Spleen (tissue), 11 donors: ENCODE measurements around the gene RNPEP. TPM values are rescaled to one million over a fixed set of nuclear protein-coding genes. Genes with fewer than 3 reads are reported as not detected.

ENCODE experiments used
- DNase-seq: peaks from one replicate; pipeline ENCODE4 v3.0.0-alpha.2; 2020
- H3K27ac ChIP-seq, 8 donors: fragments of 200-600 bp; sonication (generic) in 7 of 8; 1 replicate in 4 of 8; 2 replicates in 4 of 8; pipeline versions ENCODE4 v1.5.0 to v1.8.0; 2016 to 2021; ENCODE audit warnings: inconsistent platforms in 4 of 8, mild to moderate bottlenecking in 4 of 8, moderate library complexity in 1 of 8
- H3K27me3 ChIP-seq, 7 donors: fragments of 200-600 bp; sonication (generic) in 6 of 7; replicated peaks in 1 of 7; 1 replicate in 4 of 7; 2 replicates in 3 of 7; pipeline versions ENCODE4 v1.5.0 to v1.8.0; 2016 to 2021; ENCODE audit warnings: inconsistent platforms in 3 of 7, mild to moderate bottlenecking in 1 of 7
- H3K36me3 ChIP-seq, 6 donors: fragments of 200-600 bp; sonication (generic) in 5 of 6; 1 replicate in 4 of 6; 2 replicates in 2 of 6; pipeline versions ENCODE4 v1.5.0 to v1.8.0; 2016 to 2021; ENCODE audit warnings: inconsistent platforms in 2 of 6
- H3K4me1 ChIP-seq, 6 donors: fragments of 200-600 bp; sonication (generic) in 5 of 6; 1 replicate in 3 of 6; 2 replicates in 3 of 6; pipeline versions ENCODE4 v1.5.0 to v1.8.0; 2016 to 2021; ENCODE audit warnings: inconsistent platforms in 3 of 6
- H3K4me3 ChIP-seq, 8 donors: fragments of 200-600 bp; sonication (generic) in 7 of 8; 1 replicate in 4 of 8; 2 replicates in 4 of 8; pipeline versions ENCODE4 v1.5.0 to v1.8.0; 2016 to 2021; ENCODE audit warnings: inconsistent platforms in 4 of 8, mild to moderate bottlenecking in 4 of 8, moderate library complexity in 2 of 8
- H3K9me3 ChIP-seq, 8 donors: fragments of 200-600 bp; sonication (generic) in 7 of 8; 1 replicate in 4 of 8; 2 replicates in 4 of 8; pipeline versions ENCODE4 v1.5.0 to v1.8.0; 2016 to 2021; ENCODE audit warnings: inconsistent platforms in 4 of 8
- CTCF ChIP-seq, 11 experiments: fragments of 200-600 bp in 7 of 11; fragments of 450-650 bp in 4 of 11; sonication (generic) in 4 of 11; IDR thresholded peaks in 8 of 11; conservative IDR thresholded peaks in 3 of 11; 1 replicate in 7 of 11; 2 replicates in 4 of 11; pipeline versions ENCODE4 v1.4.0 to v1.8.0; 2016 to 2021; ENCODE audit warnings: antibody characterized with exemption in 11 of 11, inconsistent platforms in 4 of 11, mild to moderate bottlenecking in 1 of 11
- POLR2A ChIP-seq, 3 donors: fragments of 450-650 bp; IDR thresholded peaks; one replicate each; pipeline ENCODE4 v1.5.1; 2017; ENCODE audit warnings: antibody characterized with exemption in 3 of 3, mild to moderate bottlenecking in 1 of 3
- POLR2AphosphoS5 ChIP-seq, 3 donors: sonication (generic); formaldehyde crosslinking; IDR thresholded peaks; one replicate each; pipeline ENCODE4 v1.5.1; 2017; ENCODE audit warnings: antibody characterized with exemption in 3 of 3
- WGBS, 5 donors: extraction: QIAGEN DNeasy Blood & Tissue Kit in 3 of 5; methylation state at CpG; one replicate each; pipeline versions ENCODE4 v1.1.5 to v1.1.7; 2013 to 2018; 5-methylcytosine and 5-hydroxymethylcytosine counted together
- intact Hi-C: fragments of 100-400 bp; cut with DNase I; formaldehyde crosslinking; loops from one replicate; pipeline ENCODE4 v1.15.0; 2023; ENCODE audit warnings: low total_unique reads
- polyA plus RNA-seq, 3 donors: library from polyadenylated mRNA; stranded (reverse); fragments of 200-250 nt; gene quantifications; one replicate each; pipeline ENCODE4 v1.2.1, GENCODE V29; 2013
- total RNA-seq, 7 donors: library from RNA; depleted of rRNA in 3 of 7; stranded (reverse); fragments of >200 nt in 3 of 7; fragmentation: NEBNext Ultra II Directional in 4 of 7; extraction: Animal tissue kit (Norgen Biotek cat#: 25700) in 4 of 7; gene quantifications; one replicate each; pipeline versions ENCODE4 v1.1.0 to v1.2.1, GENCODE V29; 2016 to 2021
- donor health status: healthy with polysubstance abuse.
- donor health status: DM: no; HTN: no; CAD: no; lungs with moderate emphysema.
- donor health status: DM: no; HTN: no; CAD: no.
- donor health status: Bipolar disorder and iron deficiency.
- donor health status: healthy.
- donor health status: DM: no; HTN: no; CAD: no.
- donor health status: DM: yes; HTN: yes; CAD: no.

Gene RNPEP
- total and polyA plus RNA-seq, 10 donors, result 24.8 to 69.0 (median 57.3) TPM

GRCh38 chr1:202009326-202010179, 27.1 kb downstream of the RNPEP start:
- H3K27ac ChIP-seq, result no peak overlapping the region
- H3K4me1 ChIP-seq, result peaks cover 0 to 9% (median 0%) of the 10 kb centered on the region in 6 donors
- peak; percentile 67 for DNase-seq
- no peak overlapping the region for H3K4me3 ChIP-seq
- intact Hi-C loops, result loop anchor here (5.0 kb wide), 1 partner anchor 108 kb away; no protein-coding TSS in a partner anchor
- TF ChIP-seq CTCF (IDR thresholded peaks at IDR 0.05 in 8 of 11, conservative IDR thresholded peaks at IDR 0.05 in 3 of 11) (peak; percentile 44 to 89 (median 79)), POLR2A (IDR thresholded peaks at IDR 0.05) (no peak)
- peaks cover 1 to 54% (median 28%) of the 10 kb centered on the region in 6 donors for H3K36me3 ChIP-seq
- whole genome bisulfite sequencing, 5 donors, result 21 to 32% (median 32%) methylated on average over 9 to 11 of the region's 11 CpGs
- no peaks in the 10 kb centered on the region for H3K27me3 ChIP-seq
- no peaks in the 10 kb centered on the region for H3K9me3 ChIP-seq

- Histone ChIP-seq H3K36me3 (peaks cover 0 to 54% (median 20%) of the 10 kb centered on the region in 6 donors), H3K9me3 (no peaks in the 10 kb centered on the region), H3K27me3 (no peaks in the 10 kb centered on the region), H3K4me1 (peaks cover 0 to 9% (median 0%) of the 10 kb centered on the region in 6 donors), H3K27ac (no peak within 1 kb of the TSS), H3K4me3 (no peak within 1 kb of the TSS)
- TF ChIP-seq POLR2AphosphoS5 (IDR thresholded peaks at IDR 0.05) (peak in 1 of 3 donors; percentile 13), CTCF (IDR thresholded peaks at IDR 0.05 in 8 of 11, conservative IDR thresholded peaks at IDR 0.05 in 3 of 11) (no peak), POLR2A (IDR thresholded peaks at IDR 0.05) (no peak)
- 84 to 90% (median 86%) methylated on average over 20 to 24 of the region's 24 CpGs for WGBS, 5 donors
- intact Hi-C loops, result no loop called here
- peak; percentile 61 for DNase-seq
Measured at GRCh38 chr1:202010180-202011015, 27.9 kb downstream of the RNPEP start, which contains the start of gene ELF3. ELF3 (plus strand) TSS chr1:202010587; CDS start chr1:202011137, 550 bp downstream.

GRCh38 chr1:202011994-202012393, 29.5 kb downstream of the RNPEP start:
- intact Hi-C loops, result no loop called here
- Histone ChIP-seq H3K27me3 (no peaks in the 10 kb centered on the region), H3K9me3 (no peaks in the 10 kb centered on the region), H3K27ac (no peak overlapping the region), H3K36me3 (peaks cover 0 to 43% (median 5%) of the 10 kb centered on the region in 6 donors), H3K4me3 (no peak overlapping the region), H3K4me1 (peaks cover 0 to 9% (median 0%) of the 10 kb centered on the region in 6 donors)
- DNase-seq, result peak; percentile 62
- WGBS, 5 donors, result 90 to 96% (median 94%) methylated on average over 9 to 11 of the region's 11 CpGs
- TF ChIP-seq POLR2A (IDR thresholded peaks at IDR 0.05), result no peak
- TF ChIP-seq CTCF (IDR thresholded peaks at IDR 0.05 in 8 of 11, conservative IDR thresholded peaks at IDR 0.05 in 3 of 11), result no peak
- no peak for TF ChIP-seq POLR2AphosphoS5 (IDR thresholded peaks at IDR 0.05)
